Keratinocyte (primary cell): ENCODE data around the gene ABHD18. TPM values are rescaled to one million over a fixed set of nuclear protein-coding genes. Genes with fewer than 3 reads are reported as not detected.

Source experiments
- DNase-seq: peaks from one replicate; pipeline ENCODE4 v3.0.0-alpha.2; 2011; ENCODE audit warnings: low read depth, missing footprints, low spot score
- FAIRE-seq: peaks from 2 replicates; lab custom pipeline; 2011; peaks lifted over from hg19 to GRCh38; lab: Jason Lieb, UNC
- H2AFZ ChIP-seq: 2 replicates; pipeline ENCODE4 v1.6.0; 2012; ENCODE audit warnings: low read length, control low read depth, inconsistent platforms; ENCODE audit not compliant: control insufficient read depth
- H3K27ac ChIP-seq: 2 replicates; pipeline ENCODE4 v1.5.1; 2011; ENCODE audit warnings: low read length; ENCODE audit not compliant: control insufficient read depth, insufficient read depth
- H3K27me3 ChIP-seq: 3 replicates; pipeline ENCODE4 v1.6.0; 2011; ENCODE audit warnings: low read length; ENCODE audit not compliant: control insufficient read depth, insufficient read depth; ENCODE audit errors: extremely low read depth
- H3K36me3 ChIP-seq, 2 experiments: 2 replicates in 1 of 2; 3 replicates in 1 of 2; pipeline ENCODE4 v1.5.1; 2011; ENCODE audit warnings: low read length in 2 of 2, mild to moderate bottlenecking in 1 of 2; ENCODE audit not compliant: control insufficient read depth in 2 of 2, insufficient read depth in 2 of 2; ENCODE audit errors: extremely low read depth in 1 of 2
- H3K4me1 ChIP-seq: 3 replicates; pipeline ENCODE4 v1.5.1; 2011; ENCODE audit warnings: low read length; ENCODE audit not compliant: control insufficient read depth, insufficient read depth; ENCODE audit errors: extremely low read depth
- H3K4me2 ChIP-seq: 3 replicates; pipeline ENCODE4 v1.6.0; 2011; ENCODE audit warnings: low read depth, low read length; ENCODE audit not compliant: control insufficient read depth, insufficient read depth; ENCODE audit errors: extremely low read depth
- H3K4me3 ChIP-seq, 3 experiments: fragments of 200-600 bp in 1 of 3; sonication (generic) in 1 of 3; 2 replicates in 2 of 3; 3 replicates in 1 of 3; pipeline ENCODE4 v1.5.1; 2011 to 2016; ENCODE audit warnings: low read length in 3 of 3, mild to moderate bottlenecking in 3 of 3, control low read depth in 2 of 3, inconsistent platforms in 1 of 3, low read depth in 1 of 3, mixed read lengths in 1 of 3, mixed run types in 1 of 3, moderate library complexity in 1 of 3; ENCODE audit not compliant: control insufficient read depth in 2 of 3, insufficient read depth in 2 of 3; ENCODE audit errors: extremely low read depth in 1 of 3
- H3K79me2 ChIP-seq: 2 replicates; pipeline ENCODE4 v1.6.0; 2012; ENCODE audit warnings: low read length; ENCODE audit not compliant: control insufficient read depth, insufficient read depth
- H3K9ac ChIP-seq: 3 replicates; pipeline ENCODE4 v1.6.0; 2011; ENCODE audit warnings: low read length; ENCODE audit not compliant: control insufficient read depth, insufficient read depth; ENCODE audit errors: extremely low read depth
- H3K9me1 ChIP-seq: 3 replicates; pipeline ENCODE4 v1.6.0; 2011; ENCODE audit warnings: low read length; ENCODE audit not compliant: control insufficient read depth, insufficient read depth; ENCODE audit errors: extremely low read depth
- H3K9me3 ChIP-seq: 2 replicates; pipeline ENCODE4 v1.5.1; 2012; ENCODE audit warnings: low read depth, low read length; ENCODE audit not compliant: control insufficient read depth
- H4K20me1 ChIP-seq: 3 replicates; pipeline ENCODE4 v1.6.0; 2011; ENCODE audit warnings: low read length; ENCODE audit not compliant: control insufficient read depth, insufficient read depth; ENCODE audit errors: extremely low read depth
- CTCF ChIP-seq, 3 experiments: IDR thresholded peaks in 1 of 3; conservative IDR thresholded peaks in 1 of 3; optimal IDR thresholded peaks in 1 of 3; 2 replicates in 2 of 3; 3 replicates in 1 of 3; pipeline versions ENCODE3 to v1.5.1; 2011; ENCODE audit warnings: low read length in 3 of 3, mild to moderate bottlenecking in 3 of 3, moderate library complexity in 2 of 3, control low read depth in 1 of 3, inconsistent platforms in 1 of 3; ENCODE audit not compliant: insufficient read depth in 2 of 3; ENCODE audit errors: extremely low read depth in 1 of 3
- EZH2 ChIP-seq: IDR thresholded peaks from one replicate; pipeline ENCODE4 v1.6.1; 2012; ENCODE audit warnings: inconsistent platforms, mild to moderate bottlenecking, low read length, moderate library complexity
- dilution Hi-C: fragments of 300-500 bp; cut with MboI; formaldehyde crosslinking; loops from one replicate; pipeline ENCODE4 v1.7.0; 2020; ENCODE audit warnings: low sequenced_read_pairs; ENCODE audit not compliant: extremely low pct_ligation_motif_present
- polyA plus RNA-seq, 5 experiments: library from polyadenylated mRNA; depleted of rRNA in 3 of 5; stranded (reverse) in 3 of 5; stranded (forward) in 1 of 5; unstranded in 1 of 5; fragments of >200 nt; gene quantifications; 1 replicate in 1 of 5; 2 replicates in 3 of 5; 3 replicates in 1 of 5; pipeline versions ENCODE4 v1.2.1 to v1.2.3, GENCODE V29; 2011 to 2012; ENCODE audit warnings: missing spikeins in 2 of 5, low read depth in 1 of 5, low replicate concordance in 1 of 5

Gene ABHD18
- polyA plus RNA-seq, 1 donor (not counting 4 experiments of a cell fraction or from before 2014, with no cell fraction given) = 4.6 TPM

GRCh38 chr4:127965803-127966175 lies 583 bp downstream of the ABHD18 start:
- H3K4me1 ChIP-seq = peaks cover 8% of the 10 kb centered on the region
- peak overlapping the region; percentile 94 for H3K27ac ChIP-seq
- H3K9me3 ChIP-seq = no peaks in the 10 kb centered on the region
- H3K27me3 ChIP-seq = no peaks in the 10 kb centered on the region
- no peaks in the 10 kb centered on the region for H4K20me1 ChIP-seq
- peak overlapping the region; percentile 95 to 100 (median 97) for H3K4me3 ChIP-seq
- dilution Hi-C loops = no loop called here
- FAIRE-seq = no peak
- TF ChIP-seq CTCF (optimal IDR thresholded peaks at IDR 0.05 in 1 of 3, IDR thresholded peaks at IDR 0.05 in 1 of 3, conservative IDR thresholded peaks at IDR 0.05 in 1 of 3; ENCODE audit: extremely low read depth in 1 of 3, insufficient read depth in 2 of 3, low read length in 3 of 3) = no peak
- TF ChIP-seq EZH2 = no peak
- H3K36me3 ChIP-seq = no peaks in the 10 kb centered on the region
- peak overlapping the region; percentile 97 for H3K4me2 ChIP-seq
- peak overlapping the region; percentile 99 for H3K9ac ChIP-seq
- H2AFZ ChIP-seq = peak overlapping the region; percentile 95
- DNase-seq = no peak
- H3K9me1 ChIP-seq = no peaks in the 10 kb centered on the region
- peaks cover 51% of the 10 kb centered on the region for H3K79me2 ChIP-seq

- no peak for FAIRE-seq
- no peak overlapping the region for H2AFZ ChIP-seq
- H3K9me3 ChIP-seq = no peaks in the 10 kb centered on the region
- no peak for TF ChIP-seq CTCF (optimal IDR thresholded peaks at IDR 0.05 in 1 of 3, IDR thresholded peaks at IDR 0.05 in 1 of 3, conservative IDR thresholded peaks at IDR 0.05 in 1 of 3; ENCODE audit: extremely low read depth in 1 of 3, insufficient read depth in 2 of 3, low read length in 3 of 3)
- H3K4me1 ChIP-seq = peaks cover 8% of the 10 kb centered on the region
- no peaks in the 10 kb centered on the region for H3K36me3 ChIP-seq
- H3K27me3 ChIP-seq = no peaks in the 10 kb centered on the region
- no peak overlapping the region for H3K27ac ChIP-seq
- H3K9ac ChIP-seq = no peak overlapping the region
- H4K20me1 ChIP-seq = no peaks in the 10 kb centered on the region
- no peaks in the 10 kb centered on the region for H3K9me1 ChIP-seq
- no peak overlapping the region for H3K4me3 ChIP-seq
- peaks cover 47% of the 10 kb centered on the region for H3K79me2 ChIP-seq
- DNase-seq = no peak
- dilution Hi-C loops = no loop called here
- no peak overlapping the region for H3K4me2 ChIP-seq
Measured at GRCh38 chr4:127967141-127967775, 2.1 kb downstream of the ABHD18 start.
